ENCODE data around the gene RERE. TPM values are rescaled to one million over a fixed set of nuclear protein-coding genes. Genes with fewer than 3 reads are reported as not detected.
A peak's percentile ranks its signal among the peaks of the same experiment; 100 is the strongest.
"Not testable (repeated sequence)": the region's sequence is repeated elsewhere in the genome, so short reads cannot be mapped to it uniquely, and the experiment has no call there.

The RERE gene
- total and polyA plus RNA-seq, 2 donors: 69.0 to 168 TPM

- peak overlapping the region; percentile 77 for H3K4me3 ChIP-seq (ENCODE audit: low read depth, low read length)
- peak overlapping the region; percentile 31 for H3K27ac ChIP-seq (ENCODE audit: low read depth)
- peaks cover 3% of the 10 kb centered on the region for H3K4me1 ChIP-seq (ENCODE audit: insufficient read depth)
- DNase-seq (ENCODE audit: extremely low spot score): peak; percentile 73
- WGBS: under 1% methylated on average over 88 of the region's 88 CpGs
- no peaks in the 10 kb centered on the region for H3K36me3 ChIP-seq (ENCODE audit: insufficient read depth)
Observed at GRCh38 chr1:8702850-8703810, 114.3 kb downstream of the RERE start.

GRCh38 chr1:8702472-8702849 lies 115.0 kb downstream of the RERE start:
- H3K36me3 ChIP-seq (ENCODE audit: insufficient read depth): no peaks in the 10 kb centered on the region
- 20% methylated on average over 7 of the region's 7 CpGs for WGBS
- peaks cover 3% of the 10 kb centered on the region for H3K4me1 ChIP-seq (ENCODE audit: insufficient read depth)
- DNase-seq (ENCODE audit: extremely low spot score): no peak
- H3K27ac ChIP-seq (ENCODE audit: low read depth): no peak overlapping the region
- peak overlapping the region; percentile 77 for H3K4me3 ChIP-seq (ENCODE audit: low read depth, low read length)

GRCh38 chr1:8701794-8702471 lies 115.5 kb downstream of the RERE start:
- Histone ChIP-seq H3K4me1 (ENCODE audit: insufficient read depth) (peaks cover 3% of the 10 kb centered on the region), H3K4me3 (ENCODE audit: low read depth, low read length) (peak overlapping the region; percentile 77), H3K36me3 (ENCODE audit: insufficient read depth) (no peaks in the 10 kb centered on the region), H3K27ac (ENCODE audit: low read depth) (no peak overlapping the region)
- peak; percentile 64 for DNase-seq (ENCODE audit: extremely low spot score)
- WGBS: 26% methylated on average over 7 of the region's 7 CpGs

- H3K4me1 ChIP-seq (ENCODE audit: insufficient read depth): peaks cover 3% of the 10 kb centered on the region
- H3K27ac ChIP-seq (ENCODE audit: low read depth): no peak overlapping the region
- no peaks in the 10 kb centered on the region for H3K36me3 ChIP-seq (ENCODE audit: insufficient read depth)
- 94% methylated on average over 7 of the region's 7 CpGs for WGBS
- no peak overlapping the region for H3K4me3 ChIP-seq (ENCODE audit: low read depth, low read length)
- no peak for DNase-seq (ENCODE audit: extremely low spot score)
Observed at GRCh38 chr1:8699679-8700078, 117.8 kb downstream of the RERE start.

- no peak overlapping the region for H3K4me3 ChIP-seq (ENCODE audit: low read depth, low read length)
- no peaks in the 10 kb centered on the region for H3K36me3 ChIP-seq (ENCODE audit: insufficient read depth)
- 88% methylated on average over 3 of the region's 3 CpGs for WGBS
- no peak for DNase-seq (ENCODE audit: extremely low spot score)
- peaks cover 3% of the 10 kb centered on the region for H3K4me1 ChIP-seq (ENCODE audit: insufficient read depth)
- H3K27ac ChIP-seq (ENCODE audit: low read depth): no peak overlapping the region
Observed at GRCh38 chr1:8698937-8699447, 118.4 kb downstream of the RERE start.

- WGBS: 66% methylated on average over 3 of the region's 3 CpGs
- H3K36me3 ChIP-seq (ENCODE audit: insufficient read depth): no peaks in the 10 kb centered on the region
- no peak overlapping the region for H3K27ac ChIP-seq (ENCODE audit: low read depth)
- no peak overlapping the region for H3K4me3 ChIP-seq (ENCODE audit: low read depth, low read length)
- peaks cover 2% of the 10 kb centered on the region for H3K4me1 ChIP-seq (ENCODE audit: insufficient read depth)
- no peak for DNase-seq (ENCODE audit: extremely low spot score)
Observed at GRCh38 chr1:8698012-8698630, 119.3 kb downstream of the RERE start.

GRCh38 chr1:8695442-8695841 lies 122.0 kb downstream of the RERE start:
- not testable (repeated sequence) for H3K27ac ChIP-seq (ENCODE audit: low read depth); H3K36me3 ChIP-seq (ENCODE audit: insufficient read depth); DNase-seq (ENCODE audit: extremely low spot score); H3K4me3 ChIP-seq (ENCODE audit: low read depth, low read length); H3K4me1 ChIP-seq (ENCODE audit: insufficient read depth)
- over 99% methylated on average over 4 of the region's 4 CpGs for WGBS

- no peaks in the 10 kb centered on the region for H3K4me1 ChIP-seq (ENCODE audit: insufficient read depth)
Observed at GRCh38 chr1:8693107-8693506, 124.3 kb downstream of the RERE start.

GRCh38 chr1:8691662-8692061 lies 125.8 kb downstream of the RERE start:
- Histone ChIP-seq H3K4me1 (ENCODE audit: insufficient read depth) (no peaks in the 10 kb centered on the region), H3K27ac (ENCODE audit: low read depth) (no peak overlapping the region), H3K4me3 (ENCODE audit: low read depth, low read length) (no peak overlapping the region), H3K36me3 (ENCODE audit: insufficient read depth) (no peaks in the 10 kb centered on the region)
- WGBS: 72% methylated on average over 1 of the region's 1 CpG
- no peak for DNase-seq (ENCODE audit: extremely low spot score)

More at GRCh38 chr1:8693107-8693506, 124.3 kb downstream of the RERE start:
- WGBS: 75% methylated on average over 3 of the region's 3 CpGs
- no peak overlapping the region for H3K27ac ChIP-seq (ENCODE audit: low read depth)
- no peak overlapping the region for H3K4me3 ChIP-seq (ENCODE audit: low read depth, low read length)
- DNase-seq (ENCODE audit: extremely low spot score): no peak
- no peaks in the 10 kb centered on the region for H3K36me3 ChIP-seq (ENCODE audit: insufficient read depth)

GRCh38 chr1:8690253-8690525 lies 127.3 kb downstream of the RERE start:
- H3K4me1 ChIP-seq (ENCODE audit: insufficient read depth): no peaks in the 10 kb centered on the region
- 95% methylated on average over 4 of the region's 4 CpGs for WGBS

GRCh38 chr1:8689431-8690252 lies 127.8 kb downstream of the RERE start:
- no peak overlapping the region for H3K4me3 ChIP-seq (ENCODE audit: low read depth, low read length)
- no peaks in the 10 kb centered on the region for H3K4me1 ChIP-seq (ENCODE audit: insufficient read depth)
- no peaks in the 10 kb centered on the region for H3K36me3 ChIP-seq (ENCODE audit: insufficient read depth)
- no peak for DNase-seq (ENCODE audit: extremely low spot score)
- WGBS: 91% methylated on average over 6 of the region's 6 CpGs
- H3K27ac ChIP-seq (ENCODE audit: low read depth): no peak overlapping the region

More at GRCh38 chr1:8690253-8690525, 127.3 kb downstream of the RERE start:
- no peak for DNase-seq (ENCODE audit: extremely low spot score)
- Histone ChIP-seq H3K4me3 (ENCODE audit: low read depth, low read length) (no peak overlapping the region), H3K27ac (ENCODE audit: low read depth) (no peak overlapping the region), H3K36me3 (ENCODE audit: insufficient read depth) (no peaks in the 10 kb centered on the region)

GRCh38 chr1:8687538-8687937 lies 129.9 kb downstream of the RERE start:
- H3K4me3 ChIP-seq (ENCODE audit: low read depth, low read length): no peak overlapping the region
- no peak for DNase-seq (ENCODE audit: extremely low spot score)
- WGBS: 80% methylated on average over 2 of the region's 2 CpGs
- H3K4me1 ChIP-seq (ENCODE audit: insufficient read depth): no peaks in the 10 kb centered on the region
- H3K27ac ChIP-seq (ENCODE audit: low read depth): no peak overlapping the region
- no peaks in the 10 kb centered on the region for H3K36me3 ChIP-seq (ENCODE audit: insufficient read depth)

- no peak overlapping the region for H3K27ac ChIP-seq (ENCODE audit: low read depth)
- DNase-seq (ENCODE audit: extremely low spot score): no peak
- no peaks in the 10 kb centered on the region for H3K36me3 ChIP-seq (ENCODE audit: insufficient read depth)
- H3K4me1 ChIP-seq (ENCODE audit: insufficient read depth): no peaks in the 10 kb centered on the region
- 12% methylated on average over 4 of the region's 4 CpGs for WGBS
- no peak overlapping the region for H3K4me3 ChIP-seq (ENCODE audit: low read depth, low read length)
Observed at GRCh38 chr1:8687039-8687438, 130.4 kb downstream of the RERE start.
